GM10266 (cell line): ENCODE results near the gene IQCK.

Source experiments
- DNase-seq: peaks from one replicate; pipeline ENCODE4 v3.0.0; 2012; ENCODE audit errors: extremely low spot score
- TF ChIP-seq, protein P1 (sequence below): IDR thresholded peaks from 2 replicates; pipeline ENCODE4 v1.5.1; 2012; ENCODE audit warnings: mild to moderate bottlenecking, low read depth; ENCODE audit not compliant: control insufficient read depth, insufficient read depth; ENCODE audit errors: missing control alignments

The IQCK gene

DNA sequence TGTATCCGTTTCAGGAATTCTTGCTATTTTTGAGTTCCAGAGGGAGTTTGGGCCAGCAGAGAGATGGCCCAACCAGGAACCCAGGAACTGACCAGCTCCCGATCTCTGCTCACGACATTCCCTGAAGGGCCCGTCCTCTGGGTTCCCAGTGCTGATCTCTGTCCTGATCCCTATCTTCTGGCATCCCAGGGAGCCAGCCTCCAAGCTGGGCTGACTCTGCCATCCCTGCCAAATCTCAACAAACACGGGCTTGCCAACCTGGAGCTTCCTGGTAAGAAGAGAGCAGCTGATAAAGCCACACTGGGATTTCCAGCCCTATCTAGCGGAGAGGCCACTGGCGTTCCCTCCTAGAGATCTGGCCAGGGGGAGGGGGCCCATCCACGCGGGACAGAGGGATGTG is 150.3 kb downstream of the IQCK start:
- TF ChIP-seq, protein P1, sequence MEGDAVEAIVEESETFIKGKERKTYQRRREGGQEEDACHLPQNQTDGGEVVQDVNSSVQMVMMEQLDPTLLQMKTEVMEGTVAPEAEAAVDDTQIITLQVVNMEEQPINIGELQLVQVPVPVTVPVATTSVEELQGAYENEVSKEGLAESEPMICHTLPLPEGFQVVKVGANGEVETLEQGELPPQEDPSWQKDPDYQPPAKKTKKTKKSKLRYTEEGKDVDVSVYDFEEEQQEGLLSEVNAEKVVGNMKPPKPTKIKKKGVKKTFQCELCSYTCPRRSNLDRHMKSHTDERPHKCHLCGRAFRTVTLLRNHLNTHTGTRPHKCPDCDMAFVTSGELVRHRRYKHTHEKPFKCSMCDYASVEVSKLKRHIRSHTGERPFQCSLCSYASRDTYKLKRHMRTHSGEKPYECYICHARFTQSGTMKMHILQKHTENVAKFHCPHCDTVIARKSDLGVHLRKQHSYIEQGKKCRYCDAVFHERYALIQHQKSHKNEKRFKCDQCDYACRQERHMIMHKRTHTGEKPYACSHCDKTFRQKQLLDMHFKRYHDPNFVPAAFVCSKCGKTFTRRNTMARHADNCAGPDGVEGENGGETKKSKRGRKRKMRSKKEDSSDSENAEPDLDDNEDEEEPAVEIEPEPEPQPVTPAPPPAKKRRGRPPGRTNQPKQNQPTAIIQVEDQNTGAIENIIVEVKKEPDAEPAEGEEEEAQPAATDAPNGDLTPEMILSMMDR, result no peak
- DNase-seq, result no peak

DNA sequence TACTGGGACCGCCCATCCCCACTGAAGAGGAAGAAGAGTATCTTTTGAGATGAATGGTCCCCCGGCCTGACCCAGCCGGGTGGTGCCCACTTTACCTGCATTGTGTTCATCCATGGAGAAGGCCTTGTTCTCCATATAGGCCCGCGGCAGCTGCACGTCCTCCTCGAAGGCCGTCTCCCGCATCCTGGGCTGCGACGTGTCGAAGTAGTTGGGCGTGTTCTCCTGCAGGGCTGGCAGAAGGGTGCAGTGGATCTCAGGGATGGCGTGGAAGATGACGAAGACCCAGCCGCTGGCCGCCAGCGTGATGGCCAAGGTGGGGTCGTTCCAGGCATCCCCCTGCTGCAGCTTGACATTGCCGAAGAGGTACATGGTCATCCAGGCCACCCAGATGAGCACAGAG is 153.7 kb downstream of the IQCK start:
- no peak for DNase-seq
- TF ChIP-seq, protein P1, result no peak

DNA sequence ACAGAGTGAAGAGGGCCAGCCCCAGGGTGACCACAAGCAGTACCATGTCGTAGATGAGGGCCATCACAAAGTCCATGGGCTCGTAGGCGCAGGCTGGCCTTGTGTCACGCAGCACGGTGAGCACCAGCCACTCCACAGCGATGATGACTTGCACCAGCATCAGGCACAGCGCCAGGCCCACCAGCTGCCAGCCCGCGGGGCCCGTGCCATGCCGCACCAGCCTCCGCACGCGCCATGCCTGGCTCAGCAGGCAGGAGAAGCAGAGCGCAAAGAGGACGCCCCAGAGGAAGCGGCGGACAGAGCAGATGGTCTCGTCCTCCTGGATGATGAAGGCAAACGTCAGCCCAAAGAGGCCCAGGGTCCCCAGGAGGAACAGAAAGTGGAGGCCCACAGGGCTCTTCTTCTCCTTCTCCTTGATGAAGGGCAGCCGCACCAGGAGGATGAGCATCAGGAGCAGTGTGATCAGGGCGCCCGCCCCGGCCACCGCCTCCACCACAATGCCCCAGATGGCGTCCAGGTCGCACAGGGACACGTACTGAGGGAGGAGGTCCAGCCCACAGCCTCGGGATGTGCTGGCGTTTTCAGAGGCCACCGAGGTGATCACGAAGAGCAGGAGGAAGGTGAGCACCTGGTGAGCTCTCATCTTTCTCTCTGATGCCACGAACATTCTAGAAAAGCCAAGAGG is 154.2 kb downstream of the IQCK start:
- TF ChIP-seq, protein P1, result no peak
- DNase-seq, result no peak

DNA sequence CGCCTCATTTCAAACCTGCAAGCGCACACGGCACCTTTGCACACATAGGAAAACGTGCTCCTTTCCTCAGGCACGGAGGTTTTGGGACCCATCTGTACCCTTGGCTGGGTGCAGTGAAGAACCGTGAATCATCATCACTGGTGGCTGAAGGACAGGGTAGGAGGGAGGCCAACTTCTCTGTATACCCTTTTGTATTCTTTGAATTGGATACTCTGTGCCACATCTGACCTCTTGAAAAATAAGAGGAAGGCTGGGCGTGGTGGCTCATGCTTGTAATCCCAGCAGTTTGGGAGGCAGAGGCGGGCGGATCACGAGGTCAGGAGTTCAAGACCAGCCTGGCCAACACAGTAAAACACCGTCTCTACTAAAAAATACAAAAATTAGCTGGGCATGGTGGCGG is 154.9 kb downstream of the IQCK start:
- TF ChIP-seq, protein P1, result no peak
- DNase-seq, result no peak

DNA sequence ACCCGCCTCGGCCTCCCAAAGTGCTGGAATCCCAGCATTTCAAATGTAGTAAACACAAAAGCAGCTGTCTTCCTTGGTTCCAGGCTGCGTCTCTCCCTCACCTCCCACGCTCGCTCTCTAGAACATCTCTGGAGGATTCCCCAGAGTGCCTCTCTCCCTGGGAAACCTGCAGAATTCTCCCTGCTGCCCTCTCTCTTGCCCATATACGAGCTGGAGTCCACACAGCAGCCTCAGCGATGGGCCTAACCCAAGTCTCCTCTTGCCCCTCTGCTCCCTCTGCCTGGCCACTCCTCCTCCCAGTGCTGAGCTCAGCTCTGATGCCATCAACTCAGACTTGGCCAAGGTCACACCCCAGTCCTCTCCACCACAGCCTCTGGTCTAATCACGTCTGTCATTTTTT is 156.0 kb downstream of the IQCK start:
- DNase-seq, result no peak
- TF ChIP-seq, protein P1, result no peak

DNA sequence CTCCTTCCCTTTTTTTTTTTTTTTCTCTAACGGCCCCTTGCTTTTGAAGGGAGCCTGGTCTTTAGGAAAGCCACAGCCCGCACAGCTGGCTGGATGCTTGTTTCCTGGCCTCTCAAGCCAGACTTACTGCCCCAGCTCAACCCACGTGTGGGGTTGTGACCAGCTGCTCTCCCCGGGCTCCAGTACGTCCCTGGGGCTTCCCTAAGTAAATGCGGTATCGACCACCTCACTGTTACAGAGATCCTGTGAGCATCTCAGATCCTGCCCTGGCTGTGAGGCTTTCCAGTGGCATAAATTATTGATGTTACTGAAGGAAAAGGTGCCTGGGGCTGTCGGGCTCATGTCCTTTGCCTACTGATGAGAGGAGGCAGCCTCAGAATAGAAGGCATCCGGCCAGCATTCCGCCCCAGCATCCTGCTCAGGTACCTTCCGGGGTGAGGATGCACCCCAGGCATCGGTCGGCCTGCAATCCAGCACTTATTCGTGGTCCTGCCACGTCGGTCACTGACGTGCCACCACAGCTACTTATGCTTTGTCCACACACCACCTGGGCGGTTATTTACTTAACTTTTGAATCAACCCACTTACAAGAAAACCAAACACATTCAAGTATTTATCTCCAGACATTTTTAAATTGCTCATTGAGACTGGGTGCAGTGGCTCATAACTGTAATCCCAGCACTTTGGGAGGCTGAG is 156.9 kb downstream of the IQCK start:
- TF ChIP-seq, protein P1, result no peak
- no peak for DNase-seq

DNA sequence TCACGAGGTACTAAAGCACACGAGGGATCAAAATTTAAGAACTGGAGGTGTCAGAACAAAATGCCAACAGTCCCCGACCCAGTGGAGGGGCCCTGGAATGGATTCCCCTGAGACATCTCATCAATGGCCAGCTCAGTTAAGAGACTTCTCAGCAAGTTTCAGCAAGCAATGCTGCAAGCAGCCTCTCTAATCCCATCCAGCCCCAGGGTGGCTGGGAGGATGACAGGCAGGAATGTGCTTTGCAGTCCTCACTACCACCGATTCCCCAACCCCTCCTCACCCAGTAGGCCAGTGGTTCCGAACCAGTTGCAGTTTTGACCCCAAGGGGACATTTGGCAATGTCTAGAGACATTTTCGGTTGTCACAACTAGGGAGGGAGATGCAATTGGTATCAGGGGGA is 157.8 kb downstream of the IQCK start:
- TF ChIP-seq, protein P1, result no peak

More for the DNA sequence above, 157.8 kb downstream of the IQCK start:
- DNase-seq, result no peak
